GM23338 (cell line): ENCODE measurements around the gene DEPDC1. TPM values are rescaled to one million over a fixed set of nuclear protein-coding genes. Genes with fewer than 3 reads are reported as not detected.
A peak's percentile ranks its signal among the peaks of the same experiment; 100 is the strongest.

Experiments
- ATAC-seq: fragments of 200-7000 bp; cut with Tn5 transposase; 3 replicates; pipeline ENCODE4 v1.9.1; 2020
- DNase-seq: peaks from one replicate; pipeline ENCODE4 v3.0.0-alpha.2; 2015; ENCODE audit warnings: low spot score
- H2AFZ ChIP-seq: fragments of 200-600 bp; sonication (generic); 2 replicates; pipeline ENCODE4 v1.8.0; 2016; ENCODE audit warnings: antibody characterized with exemption, mild to moderate bottlenecking, moderate library complexity
- H3F3A ChIP-seq: fragments of 200-600 bp; sonication (generic); replicated peaks from 2 replicates; pipeline ENCODE4 v1.8.0; 2017; ENCODE audit warnings: antibody characterized with exemption, mixed run types, low read depth
- H3K27ac ChIP-seq: fragments of 200-600 bp; sonication (generic); 2 replicates; pipeline ENCODE4 v1.6.1; 2016; ENCODE audit warnings: low read depth
- H3K27me3 ChIP-seq: fragments of 200-600 bp; sonication (generic); 2 replicates; pipeline ENCODE4 v1.8.0; 2016; ENCODE audit warnings: mild to moderate bottlenecking, mixed run types, moderate library complexity; ENCODE audit not compliant: insufficient read depth
- H3K36me3 ChIP-seq: fragments of 200-600 bp; sonication (generic); 2 replicates; pipeline ENCODE4 v1.8.0; 2016; ENCODE audit warnings: mild to moderate bottlenecking; ENCODE audit not compliant: insufficient read depth
- H3K4me1 ChIP-seq: fragments of 200-600 bp; sonication (generic); 2 replicates; pipeline ENCODE4 v1.8.0; 2016; ENCODE audit warnings: mild to moderate bottlenecking, moderate library complexity; ENCODE audit not compliant: insufficient read depth
- H3K4me2 ChIP-seq: fragments of 200-600 bp; sonication (generic); 2 replicates; pipeline ENCODE4 v1.7.1; 2017; ENCODE audit warnings: mixed run types
- H3K4me3 ChIP-seq: fragments of 200-600 bp; sonication (generic); 2 replicates; pipeline ENCODE4 v1.6.1; 2016; ENCODE audit warnings: mixed run types
- H3K79me2 ChIP-seq: fragments of 200-600 bp; sonication (generic); replicated peaks from 2 replicates; pipeline ENCODE4 v1.8.0; 2017; ENCODE audit warnings: mild to moderate bottlenecking; ENCODE audit not compliant: insufficient read depth
- H3K9me2 ChIP-seq: fragments of 200-600 bp; sonication (generic); 2 replicates; pipeline ENCODE4 v1.8.0; 2017; ENCODE audit not compliant: insufficient read depth
- H4K20me1 ChIP-seq: fragments of 200-600 bp; sonication (generic); replicated peaks from 2 replicates; pipeline ENCODE4 v1.8.0; 2017; ENCODE audit warnings: mild to moderate bottlenecking; ENCODE audit not compliant: insufficient read depth
- H3K27ac Mint-ChIP-seq: 2 replicates; pipeline ENCODE4 v1.8.0; 2020; ENCODE audit warnings: inconsistent platforms, mild to moderate bottlenecking, moderate library complexity, mixed read lengths
- H3K27me3 Mint-ChIP-seq: 3 replicates; pipeline ENCODE4 v1.8.0; 2022; ENCODE audit warnings: low read depth, mild to moderate bottlenecking, moderate library complexity, mixed read lengths, inconsistent platforms; ENCODE audit not compliant: insufficient read depth, poor library complexity
- H3K36me3 Mint-ChIP-seq: 3 replicates; pipeline ENCODE4 v1.8.0; 2021; ENCODE audit warnings: low read depth, mild to moderate bottlenecking, inconsistent platforms, moderate library complexity, mixed read lengths
- H3K4me1 Mint-ChIP-seq: 3 replicates; pipeline ENCODE4 v1.8.0; 2020; ENCODE audit warnings: mild to moderate bottlenecking, inconsistent platforms, mixed read lengths
- H3K4me3 Mint-ChIP-seq: 3 replicates; pipeline ENCODE4 v1.8.0; 2021; ENCODE audit warnings: moderate library complexity, mild to moderate bottlenecking, inconsistent platforms, mixed read lengths
- H3K9me3 Mint-ChIP-seq: 3 replicates; pipeline ENCODE4 v1.8.0; 2020; ENCODE audit warnings: moderate library complexity, mild to moderate bottlenecking, inconsistent platforms, mixed read lengths
- CTCF ChIP-seq, 2 experiments: fragments of 200-600 bp in 1 of 2; sonication (generic) in 1 of 2; conservative IDR thresholded peaks; 2 replicates each; pipeline versions ENCODE4 v1.5.1 to v1.6.1; 2016 to 2017; ENCODE audit warnings: antibody characterized with exemption in 2 of 2, low read depth in 2 of 2, mild to moderate bottlenecking in 2 of 2, moderate library complexity in 1 of 2
- EZH2phosphoT487 ChIP-seq: fragments of 200-600 bp; sonication (generic); IDR thresholded peaks from one replicate; pipeline ENCODE4 v1.8.1; 2018; ENCODE audit warnings: antibody characterized with exemption; ENCODE audit not compliant: unreplicated experiment
- ZNF114 ChIP-seq: fragments of 250-450 bp; sonication (Bioruptor Pico); IDR thresholded peaks from 2 replicates; pipeline ENCODE4 v1.5.0; 2020; ENCODE audit warnings: mild to moderate bottlenecking, moderate library complexity
- polyA plus RNA-seq: library from polyadenylated mRNA; unstranded; fragments of >200 nt; fragmentation: Nextera tagmentation; extraction: Ambion mirVana; gene quantifications from 2 replicates; pipeline ENCODE4 v1.2.1, GENCODE V29; 2016
- total RNA-seq: library from RNA; depleted of rRNA; stranded (reverse); fragments of >200 nt; shearing (Covaris generic); gene quantifications from 2 replicates; pipeline ENCODE4 v1.2.3, GENCODE V29; 2014
- TF ChIP-seq, protein P1 (sequence below): fragments of 250-450 bp; sonication (Bioruptor Pico); IDR thresholded peaks from 2 replicates; pipeline ENCODE4 v1.5.0; 2020; ENCODE audit warnings: mild to moderate bottlenecking, moderate library complexity

Gene DEPDC1
- total and polyA plus RNA-seq, 2 experiments from 2014 or later, result 30.0 to 42.9 TPM

DNA sequence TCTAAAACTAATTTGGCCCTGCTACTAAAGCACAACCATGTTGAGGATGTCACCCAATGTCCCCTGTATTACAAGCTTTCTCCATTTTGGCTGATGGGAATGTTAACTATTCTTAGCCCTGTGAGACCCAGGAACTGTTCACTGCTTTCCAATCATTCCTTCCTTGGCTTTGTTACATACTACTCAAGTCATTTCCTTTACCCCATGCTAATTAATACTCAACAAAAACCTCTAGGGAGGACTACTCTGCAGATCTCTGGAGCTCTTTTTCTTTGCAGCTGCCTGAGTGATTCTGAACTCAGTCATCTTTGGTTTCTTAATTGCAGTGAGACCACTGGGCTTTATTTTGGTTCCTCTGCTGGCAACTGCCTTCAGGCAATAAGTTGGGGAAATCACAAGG lies 23.8 kb downstream of the DEPDC1 start (continued):
- TF ChIP-seq, protein P1, sequence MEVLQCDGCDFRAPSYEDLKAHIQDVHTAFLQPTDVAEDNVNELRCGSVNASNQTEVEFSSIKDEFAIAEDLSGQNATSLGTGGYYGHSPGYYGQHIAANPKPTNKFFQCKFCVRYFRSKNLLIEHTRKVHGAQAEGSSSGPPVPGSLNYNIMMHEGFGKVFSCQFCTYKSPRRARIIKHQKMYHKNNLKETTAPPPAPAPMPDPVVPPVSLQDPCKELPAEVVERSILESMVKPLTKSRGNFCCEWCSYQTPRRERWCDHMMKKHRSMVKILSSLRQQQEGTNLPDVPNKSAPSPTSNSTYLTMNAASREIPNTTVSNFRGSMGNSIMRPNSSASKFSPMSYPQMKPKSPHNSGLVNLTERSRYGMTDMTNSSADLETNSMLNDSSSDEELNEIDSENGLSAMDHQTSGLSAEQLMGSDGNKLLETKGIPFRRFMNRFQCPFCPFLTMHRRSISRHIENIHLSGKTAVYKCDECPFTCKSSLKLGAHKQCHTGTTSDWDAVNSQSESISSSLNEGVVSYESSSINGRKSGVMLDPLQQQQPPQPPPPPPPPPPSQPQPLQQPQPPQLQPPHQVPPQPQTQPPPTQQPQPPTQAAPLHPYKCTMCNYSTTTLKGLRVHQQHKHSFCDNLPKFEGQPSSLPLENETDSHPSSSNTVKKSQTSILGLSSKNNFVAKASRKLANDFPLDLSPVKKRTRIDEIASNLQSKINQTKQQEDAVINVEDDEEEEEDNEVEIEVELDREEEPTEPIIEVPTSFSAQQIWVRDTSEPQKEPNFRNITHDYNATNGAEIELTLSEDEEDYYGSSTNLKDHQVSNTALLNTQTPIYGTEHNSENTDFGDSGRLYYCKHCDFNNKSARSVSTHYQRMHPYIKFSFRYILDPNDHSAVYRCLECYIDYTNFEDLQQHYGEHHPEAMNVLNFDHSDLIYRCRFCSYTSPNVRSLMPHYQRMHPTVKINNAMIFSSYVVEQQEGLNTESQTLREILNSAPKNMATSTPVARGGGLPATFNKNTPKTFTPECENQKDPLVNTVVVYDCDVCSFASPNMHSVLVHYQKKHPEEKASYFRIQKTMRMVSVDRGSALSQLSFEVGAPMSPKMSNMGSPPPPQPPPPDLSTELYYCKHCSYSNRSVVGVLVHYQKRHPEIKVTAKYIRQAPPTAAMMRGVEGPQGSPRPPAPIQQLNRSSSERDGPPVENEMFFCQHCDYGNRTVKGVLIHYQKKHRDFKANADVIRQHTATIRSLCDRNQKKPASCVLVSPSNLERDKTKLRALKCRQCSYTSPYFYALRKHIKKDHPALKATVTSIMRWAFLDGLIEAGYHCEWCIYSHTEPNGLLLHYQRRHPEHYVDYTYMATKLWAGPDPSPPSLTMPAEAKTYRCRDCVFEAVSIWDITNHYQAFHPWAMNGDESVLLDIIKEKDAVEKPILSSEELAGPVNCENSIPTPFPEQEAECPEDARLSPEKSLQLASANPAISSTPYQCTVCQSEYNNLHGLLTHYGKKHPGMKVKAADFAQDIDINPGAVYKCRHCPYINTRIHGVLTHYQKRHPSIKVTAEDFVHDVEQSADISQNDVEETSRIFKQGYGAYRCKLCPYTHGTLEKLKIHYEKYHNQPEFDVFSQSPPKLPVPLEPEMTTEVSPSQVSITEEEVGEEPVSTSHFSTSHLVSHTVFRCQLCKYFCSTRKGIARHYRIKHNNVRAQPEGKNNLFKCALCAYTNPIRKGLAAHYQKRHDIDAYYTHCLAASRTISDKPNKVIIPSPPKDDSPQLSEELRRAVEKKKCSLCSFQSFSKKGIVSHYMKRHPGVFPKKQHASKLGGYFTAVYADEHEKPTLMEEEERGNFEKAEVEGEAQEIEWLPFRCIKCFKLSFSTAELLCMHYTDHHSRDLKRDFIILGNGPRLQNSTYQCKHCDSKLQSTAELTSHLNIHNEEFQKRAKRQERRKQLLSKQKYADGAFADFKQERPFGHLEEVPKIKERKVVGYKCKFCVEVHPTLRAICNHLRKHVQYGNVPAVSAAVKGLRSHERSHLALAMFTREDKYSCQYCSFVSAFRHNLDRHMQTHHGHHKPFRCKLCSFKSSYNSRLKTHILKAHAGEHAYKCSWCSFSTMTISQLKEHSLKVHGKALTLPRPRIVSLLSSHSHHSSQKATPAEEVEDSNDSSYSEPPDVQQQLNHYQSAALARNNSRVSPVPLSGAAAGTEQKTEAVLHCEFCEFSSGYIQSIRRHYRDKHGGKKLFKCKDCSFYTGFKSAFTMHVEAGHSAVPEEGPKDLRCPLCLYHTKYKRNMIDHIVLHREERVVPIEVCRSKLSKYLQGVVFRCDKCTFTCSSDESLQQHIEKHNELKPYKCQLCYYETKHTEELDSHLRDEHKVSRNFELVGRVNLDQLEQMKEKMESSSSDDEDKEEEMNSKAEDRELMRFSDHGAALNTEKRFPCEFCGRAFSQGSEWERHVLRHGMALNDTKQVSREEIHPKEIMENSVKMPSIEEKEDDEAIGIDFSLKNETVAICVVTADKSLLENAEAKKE (CRISPR knock-in tag), result no peak
- TF ChIP-seq EZH2phosphoT487 (no peak), ZNF114 (CRISPR knock-in tag) (no peak)

- H3K27me3 ChIP-seq, result no peaks in the 10 kb centered on the region
- no peak for ATAC-seq
- no peak overlapping the region for H2AFZ ChIP-seq
- Mint-ChIP-seq H3K4me1 (peaks cover 15% of the 10 kb centered on the region; the same call in 2 of the 3 replicates), H3K4me3 (no peak overlapping the region), H3K27ac (no peak overlapping the region), H3K9me3 (no peaks in the 10 kb centered on the region), H3K36me3 (0 out of 3 replicates have a peak, but pooled peaks cover 4% of the 10 kb centered on the region), H3K27me3 (no peaks in the 10 kb centered on the region)
- TF ChIP-seq ZNF114 (CRISPR knock-in tag) (no peak), CTCF (conservative IDR thresholded peaks at IDR 0.05; ENCODE audit: low read depth in 2 of 2) (peak; percentile 51 to 71)
- no peak overlapping the region for H3K27ac ChIP-seq
- DNase-seq, result no peak
- H3K79me2 ChIP-seq, result no peaks in the 10 kb centered on the region
- H3K9me2 ChIP-seq, result no peaks in the 10 kb centered on the region
- no peak overlapping the region for H3K4me2 ChIP-seq
- no peaks in the 10 kb centered on the region for H3F3A ChIP-seq
- H3K4me3 ChIP-seq, result no peak overlapping the region
- no peaks in the 10 kb centered on the region for H4K20me1 ChIP-seq
- no peaks in the 10 kb centered on the region for H3K4me1 ChIP-seq
- no peaks in the 10 kb centered on the region for H3K36me3 ChIP-seq
Measured at GRCh38 chr1:68470388-68470970, 26.4 kb downstream of the DEPDC1 start.
